Left ventricle myocardium inferior (tissue), 1 donor: ENCODE results near the gene CDH1. TPM values are rescaled to one million over a fixed set of nuclear protein-coding genes. Genes with fewer than 3 reads are reported as not detected.
"Not testable (repeated sequence)": the region's sequence is repeated elsewhere in the genome, so short reads cannot be mapped to it uniquely, and the experiment has no call there.

Experiments used
- DNase-seq: peaks from one replicate; pipeline ENCODE4 v3.0.0-alpha.2; 2020
- H3K27ac ChIP-seq: fragments of 200-600 bp; replicated peaks from 2 replicates; pipeline ENCODE4 v1.8.0; 2021
- H3K27me3 ChIP-seq: fragments of 200-600 bp; 2 replicates; pipeline ENCODE4 v1.8.0; 2021; ENCODE audit warnings: low read depth
- H3K36me3 ChIP-seq: fragments of 200-600 bp; 2 replicates; pipeline ENCODE4 v1.8.0; 2021
- H3K4me1 ChIP-seq: fragments of 200-600 bp; 2 replicates; pipeline ENCODE4 v1.8.0; 2021
- H3K4me3 ChIP-seq: fragments of 200-600 bp; 2 replicates; pipeline ENCODE4 v1.8.0; 2021; ENCODE audit warnings: mild to moderate bottlenecking, moderate library complexity
- H3K9me3 ChIP-seq: fragments of 200-600 bp; replicated peaks from 2 replicates; pipeline ENCODE4 v1.8.0; 2021
- CTCF ChIP-seq: fragments of 200-600 bp; IDR thresholded peaks from 2 replicates; pipeline ENCODE4 v1.8.0; 2021; ENCODE audit warnings: antibody characterized with exemption, mild to moderate bottlenecking, borderline replicate concordance
- intact Hi-C: fragments of 100-400 bp; cut with micrococcal nuclease; formaldehyde crosslinking; loops from one replicate; pipeline ENCODE4 v1.11.0; 2022
- total RNA-seq: library from RNA; stranded (reverse); fragmentation: NEBNext Ultra II Directional; extraction: Animal tissue kit (Norgen Biotek cat#: 25700); gene quantifications from one replicate; pipeline ENCODE4 v1.2.1, GENCODE V29; 2021
- donor health status: DM: no; HTN: yes; CAD: no; lungs with severe emphysema.

Gene CDH1
- total RNA-seq, 1 donor from 2014 or later: 0.11 TPM

- TF ChIP-seq CTCF: no peak
- no peak overlapping the region for H3K4me3 ChIP-seq
- H3K36me3 ChIP-seq: no peaks in the 10 kb centered on the region
- H3K9me3 ChIP-seq: no peaks in the 10 kb centered on the region
- no peak for DNase-seq
- peaks cover 60% of the 10 kb centered on the region for H3K27me3 ChIP-seq
- no peak overlapping the region for H3K27ac ChIP-seq
- H3K4me1 ChIP-seq: no peaks in the 10 kb centered on the region
- intact Hi-C loops: no loop called here
Measured at GRCh38 chr16:68784226-68784625, 47.1 kb downstream of the CDH1 start.

GRCh38 chr16:68784721-68785120 is 47.6 kb downstream of the CDH1 start:
- Histone ChIP-seq H3K4me1 (no peaks in the 10 kb centered on the region), H3K27me3 (peaks cover 65% of the 10 kb centered on the region), H3K27ac (no peak overlapping the region), H3K9me3 (no peaks in the 10 kb centered on the region), H3K36me3 (no peaks in the 10 kb centered on the region), H3K4me3 (no peak overlapping the region)
- TF ChIP-seq CTCF: no peak
- no peak for DNase-seq
- intact Hi-C loops: no loop called here

DNA sequence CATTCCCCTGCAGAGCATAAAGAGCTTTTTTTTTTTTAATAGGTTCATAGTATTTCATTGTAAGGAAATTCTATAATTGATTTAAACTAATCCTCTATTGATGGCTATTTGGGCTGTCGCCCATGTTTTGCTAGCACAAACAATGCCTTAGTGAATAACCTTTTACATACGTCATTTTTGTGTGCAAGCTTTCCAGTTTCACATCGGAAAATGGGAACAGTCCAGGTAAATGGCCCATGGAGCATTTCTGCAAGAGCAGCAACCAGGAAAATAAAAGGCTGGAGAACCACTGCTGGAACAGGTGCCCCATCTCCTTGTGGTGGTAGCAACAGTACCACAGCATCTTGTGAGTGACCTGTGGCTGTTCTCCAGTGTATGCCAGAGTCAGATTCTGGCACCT is 48.6 kb downstream of the CDH1 start:
- Histone ChIP-seq H3K27me3 (peaks cover 73% of the 10 kb centered on the region), H3K4me1 (no peaks in the 10 kb centered on the region), H3K27ac (no peak overlapping the region), H3K36me3 (no peaks in the 10 kb centered on the region), H3K9me3 (no peaks in the 10 kb centered on the region), H3K4me3 (no peak overlapping the region)
- TF ChIP-seq CTCF: no peak
- intact Hi-C loops: no loop called here
- no peak for DNase-seq

- no peak for DNase-seq
- Histone ChIP-seq H3K36me3 (no peaks in the 10 kb centered on the region), H3K4me3 (no peak overlapping the region), H3K27me3 (peaks cover 70% of the 10 kb centered on the region), H3K27ac (no peak overlapping the region), H3K9me3 (no peaks in the 10 kb centered on the region), H3K4me1 (no peaks in the 10 kb centered on the region)
- no peak for TF ChIP-seq CTCF
- intact Hi-C loops: no loop called here
Measured at GRCh38 chr16:68786685-68787418, 49.8 kb downstream of the CDH1 start.

- H3K9me3 ChIP-seq, H3K27ac ChIP-seq, DNase-seq, H3K4me3 ChIP-seq, H3K36me3 ChIP-seq, H3K4me1 ChIP-seq, intact Hi-C loops: not testable (repeated sequence)
- peaks cover 67% of the 10 kb centered on the region for H3K27me3 ChIP-seq
Measured at GRCh38 chr16:68787419-68787807, 50.3 kb downstream of the CDH1 start.

- Histone ChIP-seq H3K4me1 (no peaks in the 10 kb centered on the region), H3K27ac (no peak overlapping the region), H3K4me3 (no peak overlapping the region), H3K27me3 (peaks cover 51% of the 10 kb centered on the region), H3K36me3 (no peaks in the 10 kb centered on the region), H3K9me3 (no peaks in the 10 kb centered on the region)
- DNase-seq: no peak
- TF ChIP-seq CTCF: no peak
- intact Hi-C loops: no loop called here
Measured at GRCh38 chr16:68790130-68790761, 53.2 kb downstream of the CDH1 start.
